OCI-LY1 (cell line): ENCODE results near the gene RBMS1.

ENCODE experiments used
- H2AFZ ChIP-seq: fragments of 200-600 bp; sonication (generic), shearing (Covaris generic); 2 replicates; pipeline ENCODE4 v1.6.0; 2014; ENCODE audit warnings: antibody characterized with exemption, mild to moderate bottlenecking, low read length
- H3F3A ChIP-seq: fragments of 200-600 bp; sonication (generic), shearing (Covaris generic); 2 replicates; pipeline ENCODE4 v1.6.0; 2014; ENCODE audit warnings: mild to moderate bottlenecking, antibody characterized with exemption, low read length, moderate library complexity; ENCODE audit not compliant: insufficient read depth
- H3K27ac ChIP-seq: fragments of 200-600 bp; sonication (generic); 2 replicates; pipeline ENCODE4 v1.5.1; 2014; ENCODE audit warnings: low read length, mixed run types, mild to moderate bottlenecking, low read depth; ENCODE audit not compliant: poor library complexity, severe bottlenecking
- H3K27me3 ChIP-seq: fragments of 200-600 bp; sonication (generic); 2 replicates; pipeline ENCODE4 v1.6.0; 2014; ENCODE audit warnings: antibody characterized with exemption, mild to moderate bottlenecking, low read length, moderate library complexity; ENCODE audit not compliant: insufficient read depth
- H3K36me3 ChIP-seq: fragments of 200-600 bp; sonication (generic); 2 replicates; pipeline ENCODE4 v1.6.1; 2014; ENCODE audit warnings: mild to moderate bottlenecking, antibody characterized with exemption, low read length, moderate library complexity, mixed read lengths; ENCODE audit not compliant: insufficient read depth
- H3K4me1 ChIP-seq: fragments of 200-600 bp; sonication (generic); 2 replicates; pipeline ENCODE4 v1.5.1; 2014; ENCODE audit warnings: mild to moderate bottlenecking, low read length, moderate library complexity; ENCODE audit not compliant: insufficient read depth, severe bottlenecking
- H3K4me2 ChIP-seq: fragments of 200-600 bp; sonication (generic), shearing (Covaris generic); 2 replicates; pipeline ENCODE4 v1.6.1; 2014; ENCODE audit warnings: low read length
- H3K4me3 ChIP-seq: fragments of 200-600 bp; sonication (generic); 2 replicates; pipeline ENCODE4 v1.5.1; 2014; ENCODE audit warnings: low read length, low read depth, mild to moderate bottlenecking, mixed read lengths; ENCODE audit not compliant: poor library complexity, severe bottlenecking
- H3K79me2 ChIP-seq: fragments of 200-600 bp; shearing (Covaris generic); 2 replicates; pipeline ENCODE4 v1.6.1; 2016; ENCODE audit warnings: mixed run types, low read length, mixed read lengths; ENCODE audit not compliant: insufficient read depth
- H3K9ac ChIP-seq: fragments of 200-600 bp; sonication (generic), shearing (Covaris generic); 2 replicates; pipeline ENCODE4 v1.6.1; 2014; ENCODE audit warnings: mild to moderate bottlenecking, low read length, mixed read lengths
- H3K9me2 ChIP-seq: fragments of 200-600 bp; sonication (generic), shearing (Covaris generic); 2 replicates; pipeline ENCODE4 v1.6.1; 2014; ENCODE audit warnings: low read depth, mild to moderate bottlenecking, low read length, mixed read lengths
- H3K9me3 ChIP-seq: fragments of 200-600 bp; shearing (Covaris generic); 2 replicates; pipeline ENCODE4 v1.6.1; 2014; ENCODE audit warnings: low read length, mixed read lengths
- H4K20me1 ChIP-seq: fragments of 200-600 bp; sonication (generic), shearing (Covaris generic); 2 replicates; pipeline ENCODE4 v1.6.0; 2016; ENCODE audit warnings: mild to moderate bottlenecking, low read length; ENCODE audit not compliant: insufficient read depth
- EZH2 ChIP-seq: fragments of 200-600 bp; sonication (generic), shearing (Covaris generic); IDR thresholded peaks from 2 replicates; pipeline ENCODE4 v1.8.0; 2017; ENCODE audit warnings: borderline replicate concordance, mixed run types, mild to moderate bottlenecking, antibody characterized with exemption, low read length, moderate library complexity, mixed read lengths
- TF ChIP-seq, protein P1 (sequence below): fragments of 200-600 bp; sonication (generic), shearing (Covaris generic); IDR thresholded peaks from 2 replicates; pipeline ENCODE4 v1.5.1; 2017; ENCODE audit warnings: mild to moderate bottlenecking, antibody characterized with exemption, low read length, moderate library complexity, mixed read lengths

Gene RBMS1

DNA sequence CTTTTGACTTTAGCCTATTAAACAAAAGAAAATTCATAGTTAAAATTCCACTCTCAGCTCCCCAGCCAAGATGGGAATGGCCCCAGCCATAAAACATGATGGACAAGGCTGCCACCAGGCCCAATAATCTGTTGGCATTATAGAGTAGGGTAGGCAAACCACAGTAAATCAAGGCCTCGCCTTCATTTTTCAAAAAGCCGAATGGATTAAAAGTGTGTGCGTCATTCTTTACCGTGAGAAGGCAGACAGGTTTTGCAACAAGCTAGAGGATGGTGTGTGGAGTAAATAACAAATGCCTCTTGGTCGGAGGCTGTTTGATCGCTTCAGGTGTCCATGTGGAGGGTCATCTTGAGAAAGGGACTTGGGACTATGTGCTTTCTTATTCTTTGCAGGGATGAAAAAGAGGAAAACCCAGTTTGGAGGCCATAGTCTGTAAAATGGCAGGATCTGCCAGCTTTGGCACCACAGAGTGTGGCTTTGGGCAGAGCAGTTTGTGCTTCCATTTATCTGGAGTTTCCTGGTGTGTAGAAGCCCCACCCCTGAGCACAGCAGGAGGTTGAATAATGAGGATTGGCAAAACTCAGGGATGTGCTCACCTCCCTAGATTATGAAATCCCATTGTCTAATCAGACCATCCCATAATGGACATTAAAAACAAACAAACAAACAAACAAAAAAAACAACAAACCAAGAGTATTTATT is 236.4 kb downstream of the RBMS1 start:
- Histone ChIP-seq H3K4me3 (no peak overlapping the region), H3K27ac (no peak overlapping the region), H4K20me1 (no peaks in the 10 kb centered on the region), H3F3A (no peaks in the 10 kb centered on the region), H3K9ac (no peak overlapping the region), H3K36me3 (no peaks in the 10 kb centered on the region), H3K4me1 (no peaks in the 10 kb centered on the region), H2AFZ (no peak overlapping the region), H3K9me2 (no peaks in the 10 kb centered on the region), H3K27me3 (no peaks in the 10 kb centered on the region), H3K9me3 (no peaks in the 10 kb centered on the region), H3K4me2 (no peak overlapping the region), H3K79me2 (no peaks in the 10 kb centered on the region)
- TF ChIP-seq, protein P1, sequence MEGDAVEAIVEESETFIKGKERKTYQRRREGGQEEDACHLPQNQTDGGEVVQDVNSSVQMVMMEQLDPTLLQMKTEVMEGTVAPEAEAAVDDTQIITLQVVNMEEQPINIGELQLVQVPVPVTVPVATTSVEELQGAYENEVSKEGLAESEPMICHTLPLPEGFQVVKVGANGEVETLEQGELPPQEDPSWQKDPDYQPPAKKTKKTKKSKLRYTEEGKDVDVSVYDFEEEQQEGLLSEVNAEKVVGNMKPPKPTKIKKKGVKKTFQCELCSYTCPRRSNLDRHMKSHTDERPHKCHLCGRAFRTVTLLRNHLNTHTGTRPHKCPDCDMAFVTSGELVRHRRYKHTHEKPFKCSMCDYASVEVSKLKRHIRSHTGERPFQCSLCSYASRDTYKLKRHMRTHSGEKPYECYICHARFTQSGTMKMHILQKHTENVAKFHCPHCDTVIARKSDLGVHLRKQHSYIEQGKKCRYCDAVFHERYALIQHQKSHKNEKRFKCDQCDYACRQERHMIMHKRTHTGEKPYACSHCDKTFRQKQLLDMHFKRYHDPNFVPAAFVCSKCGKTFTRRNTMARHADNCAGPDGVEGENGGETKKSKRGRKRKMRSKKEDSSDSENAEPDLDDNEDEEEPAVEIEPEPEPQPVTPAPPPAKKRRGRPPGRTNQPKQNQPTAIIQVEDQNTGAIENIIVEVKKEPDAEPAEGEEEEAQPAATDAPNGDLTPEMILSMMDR, result no peak
- no peak for TF ChIP-seq EZH2

DNA sequence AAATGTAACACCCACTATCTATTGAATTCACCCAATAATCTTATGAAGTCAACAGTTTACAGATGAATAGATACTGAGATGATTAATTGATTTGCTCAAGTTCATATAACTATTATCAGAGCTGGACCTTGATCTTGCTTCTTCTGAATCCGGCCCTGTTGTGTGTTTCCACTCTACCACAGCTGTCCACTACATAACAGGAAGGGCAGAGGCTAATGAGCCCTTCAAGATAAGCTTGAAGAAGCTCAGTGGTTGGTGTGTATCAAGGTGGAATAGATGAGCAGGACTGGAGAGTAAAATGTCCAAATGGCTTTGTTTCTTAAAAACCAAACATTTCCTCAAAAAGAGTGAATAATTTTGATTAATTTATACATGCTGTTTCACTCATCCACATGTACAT is 237.1 kb downstream of the RBMS1 start:
- Histone ChIP-seq H3K27ac (no peak overlapping the region), H3K36me3 (no peaks in the 10 kb centered on the region), H3K9ac (no peak overlapping the region), H3K27me3 (no peaks in the 10 kb centered on the region), H3F3A (no peaks in the 10 kb centered on the region), H3K9me3 (no peaks in the 10 kb centered on the region), H3K4me2 (no peak overlapping the region), H3K4me1 (no peaks in the 10 kb centered on the region), H2AFZ (no peak overlapping the region), H4K20me1 (no peaks in the 10 kb centered on the region), H3K9me2 (no peaks in the 10 kb centered on the region), H3K79me2 (no peaks in the 10 kb centered on the region), H3K4me3 (no peak overlapping the region)
- TF ChIP-seq EZH2, result no peak
- TF ChIP-seq, protein P1, result no peak

DNA sequence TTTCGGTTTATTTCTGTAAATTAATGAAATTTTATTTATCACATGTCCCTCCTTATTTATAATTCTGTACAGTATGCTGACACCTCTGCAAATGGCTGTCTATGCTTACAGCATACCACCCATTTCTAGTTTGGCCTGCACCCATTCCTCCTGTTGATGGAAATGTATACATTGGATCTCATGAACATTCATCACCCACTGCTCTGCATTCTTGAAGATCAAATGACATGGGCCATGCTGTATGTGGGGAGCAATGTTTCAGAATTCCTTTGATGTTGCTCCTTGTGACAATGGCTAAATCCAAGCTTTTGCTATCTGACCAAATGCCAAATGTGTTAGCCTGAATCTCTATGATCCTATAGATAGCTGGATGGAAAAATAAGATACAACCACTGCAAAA is 238.2 kb downstream of the RBMS1 start:
- no peaks in the 10 kb centered on the region for H3K9me2 ChIP-seq
- H3K36me3 ChIP-seq, result no peaks in the 10 kb centered on the region
- no peak overlapping the region for H3K4me2 ChIP-seq
- H3K9ac ChIP-seq, result no peak overlapping the region
- no peaks in the 10 kb centered on the region for H3K79me2 ChIP-seq
- H3K4me1 ChIP-seq, result no peaks in the 10 kb centered on the region
- H3K27me3 ChIP-seq, result no peaks in the 10 kb centered on the region
- H3K27ac ChIP-seq, result no peak overlapping the region
- TF ChIP-seq EZH2, result no peak
- no peaks in the 10 kb centered on the region for H3F3A ChIP-seq
- no peak overlapping the region for H3K4me3 ChIP-seq
- H2AFZ ChIP-seq, result no peak overlapping the region
- no peaks in the 10 kb centered on the region for H3K9me3 ChIP-seq
- H4K20me1 ChIP-seq, result no peaks in the 10 kb centered on the region

DNA sequence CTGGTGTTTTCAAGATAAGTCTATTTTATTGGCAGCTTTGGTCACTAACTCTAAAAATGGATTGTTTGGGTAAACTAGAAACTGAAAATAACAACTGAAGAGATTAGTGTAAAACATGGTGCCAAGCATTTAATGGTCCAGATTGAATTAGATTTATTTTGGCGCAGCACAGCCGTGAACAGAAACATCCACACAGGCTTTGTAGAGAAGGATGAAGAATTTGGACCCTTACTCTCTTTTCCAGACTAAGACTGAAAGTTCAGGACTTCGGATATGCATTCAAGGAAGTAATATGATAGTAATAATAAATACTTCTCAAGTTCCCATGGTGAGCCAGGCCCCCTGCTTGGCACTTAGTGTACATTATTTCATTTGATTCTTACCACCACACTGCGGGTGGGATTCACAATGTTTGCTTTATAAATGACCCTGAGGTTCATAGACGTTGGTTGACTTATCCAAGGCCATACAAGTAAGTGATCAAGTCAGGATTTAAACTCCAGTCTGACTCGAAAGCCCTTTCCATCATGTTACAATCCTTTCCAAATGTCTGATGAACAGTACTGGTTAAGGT is 239.3 kb downstream of the RBMS1 start:
- Histone ChIP-seq H3K4me1 (no peaks in the 10 kb centered on the region), H3K9ac (no peak overlapping the region), H3K4me3 (no peak overlapping the region), H3K27ac (no peak overlapping the region), H4K20me1 (no peaks in the 10 kb centered on the region), H3K27me3 (no peaks in the 10 kb centered on the region), H3K9me2 (no peaks in the 10 kb centered on the region), H2AFZ (no peak overlapping the region), H3K79me2 (no peaks in the 10 kb centered on the region), H3K36me3 (no peaks in the 10 kb centered on the region), H3F3A (no peaks in the 10 kb centered on the region), H3K4me2 (no peak overlapping the region), H3K9me3 (no peaks in the 10 kb centered on the region)
- TF ChIP-seq EZH2, result no peak
- TF ChIP-seq, protein P1, result no peak
